ENCODE results near the gene JTB.
"Not testable (repeated sequence)": the region's sequence is repeated elsewhere in the genome, so short reads cannot be mapped to it uniquely, and the experiment has no call there.

The JTB gene

GRCh38 chr1:153977250-153978240, at the start of gene JTB:
Gene JTB, minus strand, starts transcription at chr1:153977674. Its CDS starts 422 bp downstream, at chr1:153977252.
- DNase-seq (ENCODE audit: low spot score), result peak; percentile 83

- DNase-seq (ENCODE audit: low spot score), result no peak
These were observed 42.5 kb upstream of the JTB start for GRCh38 chr1:154019940-154020339.

- DNase-seq (ENCODE audit: low spot score), result no peak
These were observed 41.8 kb upstream of the JTB start for GRCh38 chr1:154019269-154019668.

GRCh38 chr1:154014154-154014907, 36.9 kb upstream of the JTB start:
- no peak for DNase-seq (ENCODE audit: low spot score)

- DNase-seq (ENCODE audit: low spot score), result not testable (repeated sequence)
These were observed 35.1 kb upstream of the JTB start for GRCh38 chr1:154012543-154012942.

GRCh38 chr1:154012129-154012528, 34.7 kb upstream of the JTB start:
- no peak for DNase-seq (ENCODE audit: low spot score)

- no peak for DNase-seq (ENCODE audit: low spot score)
These were observed 28.7 kb upstream of the JTB start for GRCh38 chr1:154006136-154006535.

- DNase-seq (ENCODE audit: low spot score), result no peak
These were observed 22.9 kb upstream of the JTB start for GRCh38 chr1:154000420-154000819.

- DNase-seq (ENCODE audit: low spot score), result not testable (repeated sequence)
These were observed 19.4 kb upstream of the JTB start for GRCh38 chr1:153996882-153997281.

- DNase-seq (ENCODE audit: low spot score), result no peak
These were observed 18.2 kb upstream of the JTB start for GRCh38 chr1:153995640-153996039.

- DNase-seq (ENCODE audit: low spot score), result no peak
These were observed 17.7 kb upstream of the JTB start for GRCh38 chr1:153995202-153995601.

- DNase-seq (ENCODE audit: low spot score), result no peak
These were observed 14.3 kb upstream of the JTB start for GRCh38 chr1:153991806-153992205.

- no peak for DNase-seq (ENCODE audit: low spot score)
These were observed 13.7 kb upstream of the JTB start for GRCh38 chr1:153991151-153991630.

GRCh38 chr1:153990468-153991150, 13.1 kb upstream of the JTB start, which contains the start of gene RPS27:
Gene RPS27, plus strand, starts transcription at chr1:153990762. Its CDS starts 35 bp downstream, at chr1:153990797.
- DNase-seq (ENCODE audit: low spot score), result peak; percentile 98

GRCh38 chr1:153987621-153988020, 10.1 kb upstream of the JTB start:
- no peak for DNase-seq (ENCODE audit: low spot score)

GRCh38 chr1:153985941-153986761, 8.7 kb upstream of the JTB start, which contains the start of gene RAB13:
Gene RAB13, minus strand, starts transcription at chr1:153986339. Its CDS starts 103 bp downstream, at chr1:153986236.
- peak; percentile 75 for DNase-seq (ENCODE audit: low spot score)

GRCh38 chr1:153985341-153985912, 8.0 kb upstream of the JTB start:
- no peak for DNase-seq (ENCODE audit: low spot score)

GRCh38 chr1:153984123-153984894, 6.8 kb upstream of the JTB start:
- DNase-seq (ENCODE audit: low spot score), result no peak

GRCh38 chr1:153981735-153982134, 4.3 kb upstream of the JTB start:
- DNase-seq (ENCODE audit: low spot score), result not testable (repeated sequence)

GRCh38 chr1:153979091-153979490, 1.6 kb upstream of the JTB start:
- not testable (repeated sequence) for DNase-seq (ENCODE audit: low spot score)
